NOMO-1 treated with dmso at 0.1 percent for 144 hours (cell line): ENCODE results near the gene DTX4.
A peak's percentile ranks its signal among the peaks of the same experiment; 100 is the strongest.

Experiments used
- DNase-seq: peaks from one replicate; lab custom pipeline; 2025; ENCODE audit not compliant: unreplicated experiment; lab: John Stamatoyannopoulos, UW

Gene DTX4

GRCh38 chr11:59216641-59217564 is 45.0 kb downstream of the DTX4 start:
- peak; percentile 82 for DNase-seq

- DNase-seq, result no peak
Observed at GRCh38 chr11:59218319-59218718, 46.4 kb downstream of the DTX4 start.

- no peak for DNase-seq
Observed at GRCh38 chr11:59218893-59219292, 47.0 kb downstream of the DTX4 start.

GRCh38 chr11:59219836-59220235 is 47.9 kb downstream of the DTX4 start:
- no peak for DNase-seq

- no peak for DNase-seq
Observed at GRCh38 chr11:59221441-59221840, 49.5 kb downstream of the DTX4 start.

GRCh38 chr11:59222464-59223060 is 50.6 kb downstream of the DTX4 start:
- DNase-seq, result peak; percentile 68

GRCh38 chr11:59223177-59223576 is 51.2 kb downstream of the DTX4 start:
- no peak for DNase-seq

- no peak for DNase-seq
Observed at GRCh38 chr11:59223611-59224010, 51.7 kb downstream of the DTX4 start.

- DNase-seq, result no peak
Observed at GRCh38 chr11:59224351-59224928, 52.5 kb downstream of the DTX4 start.

GRCh38 chr11:59225017-59225416 is 53.1 kb downstream of the DTX4 start:
- DNase-seq, result no peak

GRCh38 chr11:59226396-59226795 is 54.5 kb downstream of the DTX4 start:
- no peak for DNase-seq

GRCh38 chr11:59240322-59240721 is 68.4 kb downstream of the DTX4 start:
- no peak for DNase-seq

- no peak for DNase-seq
Observed at GRCh38 chr11:59243633-59244032, 71.7 kb downstream of the DTX4 start.

- peak; percentile 80 for DNase-seq
Observed at GRCh38 chr11:59247531-59248227, 75.7 kb downstream of the DTX4 start.

GRCh38 chr11:59249535-59249934 is 77.6 kb downstream of the DTX4 start:
- no peak for DNase-seq

- DNase-seq, result no peak
Observed at GRCh38 chr11:59253001-59253400, 81.1 kb downstream of the DTX4 start.

GRCh38 chr11:59254286-59254685 is 82.4 kb downstream of the DTX4 start:
- DNase-seq, result no peak

- DNase-seq, result no peak
Observed at GRCh38 chr11:59255281-59255680, 83.3 kb downstream of the DTX4 start.
